GM21619 (cell line): Measurements from ENCODE around the gene NRG3.
"Not testable (repeated sequence)": the region's sequence is repeated elsewhere in the genome, so short reads cannot be mapped to it uniquely, and the experiment has no call there.

ENCODE experiments used
- ATAC-seq: cut with Tn5 transposase; IDR thresholded peaks from one replicate; pipeline ENCODE4 v1.9.1; 2021; ENCODE audit not compliant: unreplicated experiment

NRG3 gene

GRCh38 chr10:81957976-81958375 is 83.0 kb downstream of the NRG3 start:
- ATAC-seq, result no peak

DNA sequence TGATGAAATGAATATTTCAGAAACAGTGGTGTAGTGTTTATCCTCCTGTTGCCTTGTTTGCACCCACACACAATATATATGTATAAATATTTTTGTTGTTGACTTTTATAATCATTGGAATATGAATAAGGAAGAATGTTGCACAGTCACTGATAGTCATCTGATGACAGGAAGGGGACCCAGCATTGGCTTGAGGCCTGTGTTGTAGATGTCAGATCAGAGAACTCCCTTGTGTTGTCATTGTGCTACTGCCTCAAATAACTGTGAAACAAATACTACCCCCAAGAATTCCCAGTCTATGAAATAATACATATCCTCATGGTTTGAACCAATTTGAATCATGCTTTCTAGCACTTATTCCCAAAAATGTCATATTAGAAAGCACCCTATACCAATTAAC is 84.0 kb downstream of the NRG3 start:
- ATAC-seq, result no peak

DNA sequence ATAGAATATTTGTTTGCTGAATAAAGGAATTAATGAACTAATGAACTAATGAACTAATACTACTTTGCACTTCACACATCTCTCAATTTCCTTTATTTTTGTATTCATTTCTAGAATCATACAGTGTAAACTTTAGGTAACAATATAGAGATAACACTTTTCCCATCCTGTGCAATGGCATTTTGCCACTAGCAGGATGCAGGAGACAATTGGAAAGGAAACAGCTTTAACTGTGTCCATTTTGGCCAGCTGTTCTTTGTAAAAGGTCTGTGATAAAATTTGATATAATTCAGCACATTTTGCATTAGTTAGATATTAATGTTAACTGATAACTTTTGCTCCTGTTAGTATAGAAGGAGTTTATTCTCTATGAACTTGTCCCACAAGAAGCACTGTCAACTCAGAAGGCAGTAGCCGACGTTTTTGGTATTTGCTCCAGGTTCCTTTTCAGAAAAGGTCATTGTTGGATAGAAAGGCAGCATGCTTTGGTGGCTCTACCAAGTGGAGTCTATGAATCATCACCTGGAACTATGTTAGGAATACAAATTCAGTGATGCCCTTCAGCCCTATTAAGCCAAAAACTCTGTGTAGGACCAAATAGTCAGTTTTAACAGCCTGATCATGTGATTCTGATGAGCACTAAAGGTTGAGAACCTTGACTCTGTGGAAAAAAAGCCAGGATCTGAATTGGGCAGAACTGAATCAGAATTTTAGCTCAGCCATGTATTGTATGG is 86.6 kb downstream of the NRG3 start:
- no peak for ATAC-seq

GRCh38 chr10:81963606-81964005 is 88.6 kb downstream of the NRG3 start:
- no peak for ATAC-seq

- no peak for ATAC-seq
Measured at GRCh38 chr10:81967716-81968115, 92.7 kb downstream of the NRG3 start.

- no peak for ATAC-seq
Measured at GRCh38 chr10:81969136-81969535, 94.1 kb downstream of the NRG3 start.

DNA sequence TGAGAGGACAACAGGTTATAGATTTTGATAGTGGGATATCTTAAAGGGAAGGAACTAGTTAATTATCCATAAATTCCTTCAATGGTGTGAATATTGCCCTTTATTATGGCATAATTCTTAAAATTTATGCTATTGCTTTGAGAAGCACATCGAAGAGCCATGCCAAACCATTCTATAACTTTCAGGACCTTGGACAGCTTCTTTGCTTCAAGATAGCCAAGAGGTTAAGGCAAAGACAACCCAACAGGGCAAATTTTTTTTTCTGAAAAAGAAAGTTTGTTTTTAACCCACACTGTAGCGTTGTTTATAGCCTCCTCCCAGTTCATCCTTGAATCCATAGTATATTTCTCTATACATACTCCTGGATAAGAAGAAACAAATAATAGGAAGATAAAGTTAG is 103.2 kb downstream of the NRG3 start:
- ATAC-seq, result no peak

DNA sequence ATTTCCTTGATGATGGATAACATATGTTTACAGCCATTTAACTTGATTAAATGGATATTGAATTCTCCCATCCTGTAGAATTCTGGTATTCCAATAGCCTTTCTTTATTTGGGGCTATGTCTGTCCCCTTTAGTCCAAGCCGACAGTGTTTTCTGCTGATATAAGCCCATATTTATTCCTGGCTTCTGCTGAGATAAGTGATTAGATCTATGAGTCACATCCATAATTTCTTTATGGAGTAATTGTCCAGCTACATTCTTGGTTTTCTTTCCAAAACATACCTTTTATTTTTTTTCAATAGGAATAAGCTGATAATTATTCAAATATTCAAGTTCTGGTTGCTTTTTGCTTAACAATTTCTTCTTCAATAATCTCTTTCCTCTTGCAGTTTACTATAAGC is 106.7 kb downstream of the NRG3 start:
- ATAC-seq, result no peak

DNA sequence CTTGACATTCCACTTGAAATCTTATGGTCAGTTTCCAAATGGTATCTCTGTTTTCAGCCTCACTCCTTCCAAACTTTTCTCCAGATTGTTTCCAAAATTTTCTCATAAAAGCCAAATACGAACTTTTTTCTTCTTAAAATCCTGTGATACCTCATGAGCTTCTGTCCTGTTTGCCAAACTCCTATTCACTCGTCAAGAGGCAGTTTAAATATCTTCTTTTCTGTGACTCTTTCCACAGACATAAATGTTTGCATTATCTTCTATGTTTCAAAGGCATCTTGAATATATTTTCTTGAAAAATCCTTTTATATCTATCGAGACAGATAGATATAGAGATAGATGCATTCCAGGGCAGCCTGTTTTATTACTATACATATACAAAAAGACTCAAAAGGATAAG is 109.4 kb downstream of the NRG3 start:
- ATAC-seq, result no peak

DNA sequence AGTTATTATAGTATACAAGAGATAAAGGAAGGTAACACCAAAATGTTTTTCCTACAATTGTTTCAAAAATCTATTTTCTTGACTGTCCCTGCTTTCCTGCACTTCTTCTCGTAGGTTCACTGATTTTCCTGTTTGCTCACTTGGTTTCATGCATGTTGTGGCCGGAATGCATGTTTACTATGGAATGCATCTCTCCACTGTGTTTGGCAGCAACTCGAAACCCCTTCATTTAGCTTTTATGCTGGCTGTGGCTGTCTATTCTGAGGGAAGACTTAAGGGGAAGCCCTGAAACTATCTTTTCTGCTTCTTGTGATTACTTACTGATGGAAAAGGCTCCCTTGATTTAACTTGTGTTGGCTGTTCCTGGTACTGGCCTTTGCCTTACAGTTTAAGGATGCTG is 120.3 kb downstream of the NRG3 start:
- no peak for ATAC-seq

DNA sequence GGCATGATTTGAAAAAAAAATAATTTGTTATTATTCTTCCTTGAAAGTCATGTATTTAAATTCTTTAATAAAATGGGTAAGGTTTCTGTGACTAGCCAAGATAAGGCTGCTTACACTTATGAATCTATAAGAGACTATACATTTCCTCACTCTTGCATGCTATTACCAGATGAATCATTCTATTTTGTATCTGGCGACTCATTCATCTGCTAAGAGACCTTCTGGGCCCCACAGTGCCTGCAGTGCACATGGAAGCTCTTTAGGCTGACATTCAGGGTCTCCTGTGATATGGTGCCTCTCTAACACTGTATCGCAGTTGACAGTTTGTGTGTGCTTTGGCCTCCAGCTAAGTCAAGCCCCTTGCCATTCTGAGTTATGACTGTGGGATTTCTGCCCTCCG is 121.9 kb downstream of the NRG3 start:
- ATAC-seq, result no peak

DNA sequence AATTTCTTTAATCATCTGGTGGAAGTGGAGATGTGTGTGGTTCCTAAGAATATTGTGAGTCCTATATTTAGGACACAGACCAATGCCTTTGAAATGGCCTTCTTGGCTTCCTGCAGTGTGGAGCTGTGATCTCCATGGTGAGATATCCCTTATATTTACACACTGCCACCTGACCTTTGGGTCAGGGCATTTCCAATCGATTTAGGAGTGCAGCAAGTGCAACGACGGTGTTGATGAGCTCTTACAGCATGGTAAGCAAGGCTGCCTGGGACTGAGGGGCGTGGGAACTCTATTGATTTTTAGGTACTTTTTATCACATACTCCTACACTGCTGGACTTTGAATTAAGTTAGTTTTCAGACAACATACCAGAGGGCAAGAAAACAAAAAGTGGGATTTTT is 146.0 kb downstream of the NRG3 start:
- no peak for ATAC-seq

GRCh38 chr10:82027711-82028110 is 152.7 kb downstream of the NRG3 start:
- ATAC-seq, result no peak

DNA sequence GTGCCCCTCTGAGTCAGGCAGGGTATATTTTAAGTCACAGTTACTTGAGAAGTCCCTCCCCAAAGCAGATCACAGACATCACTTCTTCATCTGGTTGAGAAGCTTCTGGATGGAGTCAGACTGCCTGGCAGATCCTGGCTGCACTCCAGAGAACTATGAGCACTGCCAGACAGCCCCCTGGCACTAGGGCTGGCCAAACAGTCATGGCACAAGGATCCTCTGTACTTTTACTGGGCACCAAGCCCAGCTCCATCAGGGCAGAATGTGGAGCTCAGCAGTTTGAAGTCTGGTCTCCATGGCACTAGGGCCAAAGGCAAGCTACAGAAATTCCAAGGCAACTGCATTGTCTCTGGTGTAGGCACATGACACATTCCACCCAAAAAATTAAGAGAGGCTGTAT is 162.1 kb downstream of the NRG3 start:
- no peak for ATAC-seq

DNA sequence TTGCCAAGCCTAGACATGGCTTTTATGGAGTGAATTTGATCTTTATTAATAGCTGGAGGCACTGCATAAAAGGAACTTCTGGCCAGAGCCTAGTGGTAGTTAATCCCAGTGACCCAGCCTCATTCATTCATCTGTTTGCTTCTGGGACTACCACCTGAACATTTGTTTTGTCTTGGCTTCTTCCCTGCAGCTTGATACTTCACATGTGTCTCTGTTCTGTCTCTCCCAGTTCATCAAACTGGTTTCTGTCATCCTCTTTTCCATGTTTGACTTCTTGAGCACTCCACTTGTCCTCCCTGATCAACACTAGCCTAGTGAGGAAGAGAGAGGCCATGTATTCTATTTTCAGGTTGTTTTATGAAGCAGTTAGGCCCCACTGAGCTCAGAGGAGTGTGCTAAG is 163.6 kb downstream of the NRG3 start:
- ATAC-seq, result no peak

DNA sequence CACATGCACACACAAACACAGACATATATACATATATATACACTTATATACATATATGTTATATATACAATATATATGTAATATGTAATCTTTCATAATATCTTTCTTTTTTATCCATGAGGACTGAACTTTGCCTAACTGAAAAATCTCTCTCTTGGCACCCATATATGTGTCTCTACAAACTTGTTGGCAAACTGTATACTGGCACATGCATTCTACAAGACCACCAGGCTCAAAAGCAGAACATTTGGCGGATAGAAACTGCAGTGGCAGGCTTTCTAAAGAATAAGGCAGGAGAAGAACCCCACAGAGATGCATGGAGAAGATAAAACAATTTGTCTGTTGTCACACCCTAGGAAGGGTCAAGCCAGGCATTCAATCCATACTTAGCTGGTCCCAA is 165.3 kb downstream of the NRG3 start:
- no peak for ATAC-seq

DNA sequence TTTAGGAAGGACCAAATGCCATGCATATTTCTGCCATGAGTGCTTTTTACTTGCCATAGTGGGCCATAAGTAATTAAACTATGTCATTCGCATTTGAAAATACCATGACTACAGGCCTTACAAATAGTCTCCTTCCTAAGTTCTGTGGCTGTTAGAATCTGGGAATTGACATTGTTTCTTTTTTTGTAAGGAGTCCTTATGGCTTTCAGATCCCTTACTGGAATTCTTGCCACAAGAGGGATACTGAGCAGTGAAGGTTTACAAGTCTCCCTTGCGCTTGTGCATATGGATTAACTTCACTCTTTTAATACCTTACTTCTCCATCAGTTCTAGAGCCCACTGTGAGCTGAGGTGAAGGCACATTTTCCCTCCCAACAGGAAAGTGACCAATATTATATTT is 166.0 kb downstream of the NRG3 start:
- ATAC-seq, result no peak

DNA sequence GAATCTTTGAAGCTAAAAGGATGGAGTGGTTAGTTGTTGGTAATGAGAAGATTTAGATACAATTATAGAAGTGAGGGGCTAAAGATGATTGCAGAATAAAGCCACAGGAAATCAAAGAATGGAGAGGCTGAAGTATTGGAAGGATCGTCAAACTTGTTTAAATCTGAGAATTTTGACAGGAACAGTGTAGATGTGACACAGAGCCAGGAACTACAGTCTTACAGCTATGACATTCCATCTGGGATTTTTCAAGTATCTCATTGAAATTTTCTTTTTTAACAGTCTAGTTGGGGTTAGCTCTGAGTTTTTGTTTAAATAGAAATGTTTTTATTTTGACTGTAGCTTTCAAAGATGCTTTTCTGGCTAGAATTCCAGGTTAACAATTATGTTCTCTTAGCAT is 181.4 kb downstream of the NRG3 start:
- no peak for ATAC-seq

- ATAC-seq, result not testable (repeated sequence)
Measured at GRCh38 chr10:82067192-82067591, 192.2 kb downstream of the NRG3 start.

DNA sequence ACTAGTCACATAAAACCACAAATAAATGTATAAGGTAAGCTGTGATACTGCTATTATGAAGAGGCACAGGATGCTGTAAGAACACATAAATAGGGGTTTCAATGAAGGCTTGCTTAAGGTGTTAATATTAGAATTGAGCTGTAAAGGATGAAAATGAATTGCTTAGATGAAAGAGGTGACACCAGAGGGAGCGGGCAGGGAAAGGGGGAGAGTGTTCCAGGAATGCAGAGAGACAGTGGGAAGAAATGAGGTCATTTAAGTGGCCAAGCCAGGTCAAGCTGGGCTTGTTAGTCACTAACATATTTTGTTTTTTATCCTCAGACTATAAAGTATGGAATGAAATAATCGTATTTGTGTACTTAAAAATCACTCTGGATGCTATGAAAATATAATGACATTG is 193.5 kb downstream of the NRG3 start:
- ATAC-seq, result no peak

- no peak for ATAC-seq
Measured at GRCh38 chr10:82071231-82071630, 196.2 kb downstream of the NRG3 start.

DNA sequence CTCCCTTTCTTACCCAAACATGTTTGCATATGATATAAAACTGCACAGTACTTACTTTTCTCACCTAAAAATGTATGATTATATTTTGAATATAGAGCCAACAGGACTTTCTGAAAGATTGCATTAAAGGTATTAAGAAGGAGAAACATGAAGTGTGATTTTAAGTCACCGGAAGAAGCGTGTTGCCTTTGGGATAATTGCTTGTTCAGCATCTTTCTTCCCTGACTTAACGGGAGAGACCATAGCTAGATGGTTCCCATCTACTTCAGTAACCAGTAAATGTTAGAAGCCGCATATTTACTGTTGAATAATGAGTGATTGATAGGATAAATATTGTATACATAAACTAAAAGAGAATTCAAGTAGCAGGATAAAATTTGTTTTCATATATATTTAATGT is 197.1 kb downstream of the NRG3 start:
- ATAC-seq, result no peak

DNA sequence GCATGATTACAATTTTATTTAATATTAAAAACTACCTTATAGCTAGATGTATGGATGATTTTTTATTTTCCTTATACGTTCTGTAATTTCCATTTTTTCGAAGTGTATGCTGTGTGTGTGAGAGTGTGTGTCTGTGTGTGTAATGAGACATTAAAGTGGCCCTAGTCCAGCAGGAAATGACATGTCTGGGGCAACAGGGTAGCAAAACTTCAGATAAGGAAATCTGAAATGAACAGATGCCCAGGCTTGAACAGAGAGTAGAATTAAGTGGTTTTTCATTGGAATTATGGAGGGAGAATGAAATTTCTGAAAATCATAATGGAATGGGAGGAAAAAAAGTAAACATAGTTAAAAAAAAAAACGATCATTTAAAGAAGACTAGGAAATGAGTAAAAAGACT is 200.6 kb downstream of the NRG3 start:
- ATAC-seq, result no peak
